Naive thymus-derived CD8-positive, alpha-beta T cell (primary cell): ENCODE measurements around the gene CLPSL2. TPM values are rescaled to one million over a fixed set of nuclear protein-coding genes. Genes with fewer than 3 reads are reported as not detected.

Source experiments
- ATAC-seq, 2 donors: fragments of 150-1000 bp; cut with Tn5 transposase in 1 of 2; sonication (Bioruptor Pico), chemical (Tn5 transposase) in 1 of 2; 1 replicate in 1 of 2; 2 replicates in 1 of 2; pipeline ENCODE4 v1.10.0; 2021; ENCODE audit warnings: mild to moderate bottlenecking in 2 of 2, moderate library complexity in 2 of 2
- POLR2A ChIA-PET: fragments of 350-600 bp; sonication (Branson Sonifier 250); formaldehyde crosslinking; loops from one replicate; lab custom pipeline; 2021; ENCODE audit warnings: antibody characterized with exemption; lab: Charles Lee
- DNase-seq, 10 donors: peaks; one replicate each; pipeline versions ENCODE4 v3.0.0 to v3.0.0-alpha.2; 2020 to 2022
- H3K27ac Mint-ChIP-seq, 10 donors: one replicate each; pipeline ENCODE4 v1.8.0; 2020 to 2022; ENCODE audit warnings: mild to moderate bottlenecking in 10 of 10, mixed read lengths in 10 of 10, moderate library complexity in 4 of 10, inconsistent platforms in 1 of 10
- H3K27me3 Mint-ChIP-seq, 5 donors: one replicate each; pipeline ENCODE4 v1.8.0; 2021 to 2022; ENCODE audit warnings: mixed read lengths in 5 of 5
- H3K36me3 Mint-ChIP-seq, 3 donors: one replicate each; pipeline ENCODE4 v1.8.0; 2020 to 2022; ENCODE audit warnings: mixed read lengths in 3 of 3, mild to moderate bottlenecking in 2 of 3, inconsistent platforms in 1 of 3
- H3K4me1 Mint-ChIP-seq, 4 donors: one replicate each; pipeline ENCODE4 v1.8.0; 2021 to 2022; ENCODE audit warnings: mixed read lengths in 4 of 4
- H3K4me3 Mint-ChIP-seq, 10 donors: one replicate each; pipeline ENCODE4 v1.8.0; 2020 to 2022; ENCODE audit warnings: mild to moderate bottlenecking in 10 of 10, mixed read lengths in 10 of 10, moderate library complexity in 6 of 10, inconsistent platforms in 1 of 10
- H3K9me3 Mint-ChIP-seq, 9 donors: one replicate each; pipeline ENCODE4 v1.8.0; 2020 to 2022; ENCODE audit warnings: mixed read lengths in 9 of 9, mild to moderate bottlenecking in 3 of 9, inconsistent platforms in 1 of 9, moderate library complexity in 1 of 9
- polyA plus RNA-seq, 3 donors: library from polyadenylated mRNA; unstranded; fragments of 300-500 nt; fragmentation: Illumina TruSeq; gene quantifications; one replicate each; pipeline ENCODE4 v1.2.3, GENCODE V29; 2021
- total RNA-seq, 8 experiments: library from RNA in 2 of 8; stranded (reverse) in 2 of 8; gene quantifications; one replicate each; pipeline ENCODE4 v1.2.3 and lab custom pipeline; 2021 to 2026

Gene CLPSL2
- total RNA-seq (not detected), polyA plus RNA-seq (not detected), total RNA-seq (lab: John Stamatoyannopoulos, UW) (0 reads per million in 6 experiments)

GRCh38 chr6:35776364-35777215, at the start of gene CLPSL2:
TSS of gene CLPSL2 (plus strand) at chr6:35776598. CDS start at chr6:35776619, 21 bp downstream.
- H3K36me3 Mint-ChIP-seq = no peaks in the 10 kb centered on the region
- H3K27me3 Mint-ChIP-seq = peaks cover 18 to 48% (median 24%) of the 10 kb centered on the region in 5 donors
- peaks cover 0 to 2% (median 0%) of the 10 kb centered on the region in 9 donors for H3K9me3 Mint-ChIP-seq
- POLR2A ChIA-PET = no interaction called here
- peaks cover 0 to 13% (median 13%) of the 10 kb centered on the region in 4 donors for H3K4me1 Mint-ChIP-seq
- peak within 1 kb of the TSS in 2 of 10 donors; percentile 40 to 70 for H3K27ac Mint-ChIP-seq
- ATAC-seq (peak in 1 of 2 donors; percentile 65), DNase-seq (no peak)
- H3K4me3 Mint-ChIP-seq = peak within 1 kb of the TSS; percentile 59 to 87 (median 76)

- H3K4me3 Mint-ChIP-seq = peak overlapping the region; percentile 65 to 92 (median 83)
- POLR2A ChIA-PET = interaction anchor here (0.5 to 12.8 kb wide), 18 partner anchors 9 to 395 kb away, joined by 3 to 142 read pairs (median 8); partner anchors contain the start of genes ARMC12 and FKBP5
- no peaks in the 10 kb centered on the region for H3K9me3 Mint-ChIP-seq
- H3K27me3 Mint-ChIP-seq = no peaks in the 10 kb centered on the region
- no peak for DNase-seq
- H3K4me1 Mint-ChIP-seq = peaks cover 47 to 95% (median 83%) of the 10 kb centered on the region in 4 donors
- no peaks in the 10 kb centered on the region for H3K36me3 Mint-ChIP-seq
- peak; percentile 9 to 10 for ATAC-seq
- H3K27ac Mint-ChIP-seq = peak overlapping the region; percentile 90 to 98 (median 94)
Measured at GRCh38 chr6:35727231-35727934, 49.0 kb upstream of the CLPSL2 start.

DNA sequence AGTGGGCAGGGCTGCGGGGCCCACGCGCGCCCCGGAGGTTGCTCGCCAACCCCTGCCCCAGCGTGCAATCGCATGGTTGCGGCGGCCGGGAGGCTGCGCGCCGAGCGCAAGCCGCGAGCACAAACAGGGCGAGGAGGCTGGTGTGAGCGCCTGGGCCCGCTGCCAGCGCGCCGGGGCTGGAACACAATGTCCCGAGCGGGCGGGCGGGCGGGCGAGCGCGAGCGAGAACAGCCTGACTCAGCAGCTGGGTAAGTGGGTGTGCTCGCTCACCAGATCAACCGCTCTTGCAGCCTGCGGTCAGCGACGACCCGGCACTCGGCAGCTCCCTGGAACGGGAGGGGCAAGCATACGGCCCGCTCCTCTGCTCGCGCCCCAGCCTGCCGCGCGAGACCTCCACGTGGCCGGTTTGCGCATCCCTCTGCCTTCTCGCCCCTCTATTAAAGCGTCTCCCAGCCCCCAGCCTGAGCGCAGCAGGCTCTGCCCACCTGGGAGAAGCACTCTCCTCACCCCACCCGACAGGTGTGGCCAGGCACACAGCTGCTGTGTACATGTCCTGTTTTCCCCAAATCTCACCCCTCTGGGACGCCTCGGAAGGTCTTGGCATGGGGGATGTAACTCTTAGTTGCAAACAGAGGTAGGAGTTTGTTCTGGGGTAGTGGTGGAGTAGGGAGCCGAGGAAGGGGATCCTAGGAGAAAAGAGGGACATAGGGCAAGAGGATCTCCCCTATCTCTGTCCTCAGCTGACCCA, 48.3 kb upstream of the CLPSL2 start:
- Mint-ChIP-seq H3K36me3 (no peaks in the 10 kb centered on the region), H3K27ac (peak overlapping the region; percentile 91 to 99 (median 97)), H3K27me3 (no peaks in the 10 kb centered on the region), H3K4me1 (peaks cover 50 to 95% (median 87%) of the 10 kb centered on the region in 4 donors), H3K4me3 (peak overlapping the region; percentile 67 to 92 (median 86)), H3K9me3 (no peaks in the 10 kb centered on the region)
- POLR2A ChIA-PET = interaction anchor here (0.5 to 12.8 kb wide), 23 partner anchors 8 to 396 kb away, joined by 3 to 142 read pairs (median 5); partner anchors contain the start of genes ARMC12, FKBP5 and RPL10A
- DNase-seq = peak; percentile 76 to 94 (median 88)
- peak; percentile 52 to 62 for ATAC-seq

GRCh38 chr6:35728683-35729678, 47.4 kb upstream of the CLPSL2 start:
- Mint-ChIP-seq H3K9me3 (no peaks in the 10 kb centered on the region), H3K4me3 (peak overlapping the region; percentile 67 to 93 (median 88)), H3K36me3 (no peaks in the 10 kb centered on the region), H3K27ac (peak overlapping the region; percentile 91 to 99 (median 97)), H3K4me1 (peaks cover 47 to 89% (median 88%) of the 10 kb centered on the region in 4 donors), H3K27me3 (no peaks in the 10 kb centered on the region)
- DNase-seq (peak; percentile 26 to 78 (median 57)), ATAC-seq (peak; percentile 5 to 10)
- POLR2A ChIA-PET = interaction anchor here (0.5 to 12.8 kb wide), 27 partner anchors 8 to 827 kb away, joined by 3 to 142 read pairs (median 5); partner anchors contain the start of genes ARMC12, FKBP5 and RPL10A

DNA sequence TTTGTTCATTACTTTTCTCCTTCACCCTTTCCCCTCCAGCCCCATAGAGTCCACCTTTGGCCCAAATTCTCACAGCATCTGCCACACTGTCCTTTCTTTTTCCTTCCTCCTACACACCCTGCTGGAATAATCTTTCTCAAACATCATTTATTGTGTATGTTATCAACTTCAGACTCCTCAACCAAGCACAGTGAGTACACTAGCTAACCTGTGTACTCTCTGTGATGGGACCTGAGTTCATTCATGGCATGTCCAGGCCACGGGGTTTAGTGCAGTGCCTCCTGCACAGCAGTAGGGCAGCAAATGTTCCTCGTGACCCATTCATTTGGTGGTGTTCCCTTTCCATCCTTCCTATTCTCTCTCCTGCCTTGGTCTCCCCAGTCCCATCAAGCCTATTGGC, 46.7 kb upstream of the CLPSL2 start:
- POLR2A ChIA-PET = interaction anchor here (1.2 to 12.8 kb wide), 7 partner anchors 15 to 131 kb away, joined by 3 to 142 read pairs (median 5); partner anchors contain the start of gene FKBP5
- no peak for ATAC-seq
- Mint-ChIP-seq H3K36me3 (no peaks in the 10 kb centered on the region), H3K27ac (peak overlapping the region; percentile 91 to 99 (median 97)), H3K4me1 (peaks cover 45 to 87% (median 85%) of the 10 kb centered on the region in 4 donors), H3K4me3 (peak overlapping the region; percentile 45 to 93 (median 87)), H3K9me3 (no peaks in the 10 kb centered on the region), H3K27me3 (no peaks in the 10 kb centered on the region)
- no peak for DNase-seq

DNA sequence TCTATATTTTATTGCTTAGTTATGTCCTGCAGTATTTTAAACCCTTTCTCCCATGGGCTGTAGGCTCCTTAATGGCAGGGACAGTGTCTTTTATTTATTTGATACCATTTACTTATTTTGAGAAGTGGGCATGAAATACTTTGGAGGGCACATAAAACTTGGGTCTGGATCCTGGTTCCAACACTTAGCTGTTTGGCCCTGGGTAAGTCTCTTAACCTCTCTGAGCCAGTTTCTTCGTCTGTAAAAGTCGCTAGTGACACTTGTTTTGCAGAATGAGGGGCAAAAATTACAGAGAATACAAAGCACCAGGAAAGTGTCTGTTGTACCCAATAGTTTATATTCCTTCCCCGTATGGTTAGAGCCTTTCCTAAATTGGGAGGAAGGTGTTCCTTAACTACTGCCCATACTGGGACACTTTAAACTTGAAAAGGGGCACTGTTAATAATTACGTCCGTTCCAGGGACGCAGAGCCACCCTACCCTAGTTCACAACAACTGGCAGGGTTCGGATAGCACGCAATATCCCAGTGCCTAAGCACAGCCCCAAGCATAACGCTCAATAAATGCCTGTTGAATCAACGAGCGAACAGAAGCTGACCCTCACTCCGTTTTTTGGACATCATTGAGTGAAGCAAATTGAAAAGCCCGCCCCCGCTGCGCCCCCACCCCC, 45.5 kb upstream of the CLPSL2 start:
- POLR2A ChIA-PET = interaction anchor here (0.9 to 12.8 kb wide), 17 partner anchors 9 to 144 kb away, joined by 3 to 142 read pairs (median 7); partner anchors contain the start of gene FKBP5
- H3K27me3 Mint-ChIP-seq = no peaks in the 10 kb centered on the region
- no peaks in the 10 kb centered on the region for H3K9me3 Mint-ChIP-seq
- no peaks in the 10 kb centered on the region for H3K36me3 Mint-ChIP-seq
- H3K4me1 Mint-ChIP-seq = peaks cover 45 to 87% (median 85%) of the 10 kb centered on the region in 4 donors
- no peak for DNase-seq
- H3K4me3 Mint-ChIP-seq = peak overlapping the region; percentile 67 to 93 (median 90)
- ATAC-seq = peak; percentile 1
- H3K27ac Mint-ChIP-seq = peak overlapping the region; percentile 91 to 99 (median 97)

- POLR2A ChIA-PET = interaction anchor here (0.9 to 12.8 kb wide), 22 partner anchors 9 to 389 kb away, joined by 3 to 142 read pairs (median 6); partner anchors contain the start of genes FKBP5 and PPARD
- no peaks in the 10 kb centered on the region for H3K36me3 Mint-ChIP-seq
Measured at GRCh38 chr6:35731414-35731735, 45.0 kb upstream of the CLPSL2 start.

GRCh38 chr6:35731736-35732532, 44.5 kb upstream of the CLPSL2 start:
- Mint-ChIP-seq H3K4me1 (peaks cover 42 to 86% (median 84%) of the 10 kb centered on the region in 4 donors), H3K27ac (peak overlapping the region; percentile 91 to 99 (median 97)), H3K9me3 (no peaks in the 10 kb centered on the region), H3K36me3 (no peaks in the 10 kb centered on the region), H3K4me3 (peak overlapping the region; percentile 67 to 93 (median 90)), H3K27me3 (no peaks in the 10 kb centered on the region)
- ATAC-seq (peak; percentile 48 to 54), DNase-seq (peak; percentile 85 to 97 (median 95))
- POLR2A ChIA-PET = interaction anchor here (0.9 to 12.8 kb wide), 25 partner anchors 10 to 390 kb away, joined by 3 to 142 read pairs (median 6); partner anchors contain the start of genes FKBP5 and PPARD

More at GRCh38 chr6:35731414-35731735, 45.0 kb upstream of the CLPSL2 start:
- H3K9me3 Mint-ChIP-seq = no peaks in the 10 kb centered on the region
- H3K27me3 Mint-ChIP-seq = no peaks in the 10 kb centered on the region
- DNase-seq (peak; percentile 87 to 98 (median 94)), ATAC-seq (peak; percentile 37 to 51)
- peak overlapping the region; percentile 91 to 99 (median 97) for H3K27ac Mint-ChIP-seq
- peaks cover 46 to 87% (median 85%) of the 10 kb centered on the region in 4 donors for H3K4me1 Mint-ChIP-seq
- peak overlapping the region; percentile 67 to 93 (median 90) for H3K4me3 Mint-ChIP-seq

GRCh38 chr6:35733633-35734032, 42.8 kb upstream of the CLPSL2 start:
- POLR2A ChIA-PET = interaction anchor here (0.6 to 12.8 kb wide), 14 partner anchors 10 to 407 kb away, joined by 3 to 142 read pairs (median 4); no protein-coding TSS in a partner anchor

More at GRCh38 chr6:35733633-35734032, 42.8 kb upstream of the CLPSL2 start:
- H3K4me3 Mint-ChIP-seq = peak overlapping the region in 8 of 10 donors; percentile 20 to 93 (median 36)
- no peaks in the 10 kb centered on the region for H3K27me3 Mint-ChIP-seq
- no peak for DNase-seq
- no peaks in the 10 kb centered on the region for H3K36me3 Mint-ChIP-seq
- H3K27ac Mint-ChIP-seq = peak overlapping the region; percentile 46 to 99 (median 80)
- ATAC-seq = no peak
- H3K4me1 Mint-ChIP-seq = peaks cover 41 to 83% (median 78%) of the 10 kb centered on the region in 4 donors
- no peaks in the 10 kb centered on the region for H3K9me3 Mint-ChIP-seq
